GM23248 (cell line): ENCODE measurements around the gene RNF14.

Experiments used
- EZH2 ChIP-seq: fragments of 200-600 bp; sonication (generic); IDR thresholded peaks from 2 replicates; pipeline ENCODE4 v1.6.1; 2018; ENCODE audit warnings: antibody characterized with exemption, mild to moderate bottlenecking; ENCODE audit not compliant: insufficient read depth, poor library complexity, severe bottlenecking
- EZH2phosphoT487 ChIP-seq: fragments of 200-600 bp; sonication (generic); IDR thresholded peaks from 2 replicates; pipeline ENCODE4 v1.6.1; 2018; ENCODE audit warnings: antibody characterized with exemption, moderate library complexity, mild to moderate bottlenecking, low read depth; ENCODE audit not compliant: insufficient read depth

DNA sequence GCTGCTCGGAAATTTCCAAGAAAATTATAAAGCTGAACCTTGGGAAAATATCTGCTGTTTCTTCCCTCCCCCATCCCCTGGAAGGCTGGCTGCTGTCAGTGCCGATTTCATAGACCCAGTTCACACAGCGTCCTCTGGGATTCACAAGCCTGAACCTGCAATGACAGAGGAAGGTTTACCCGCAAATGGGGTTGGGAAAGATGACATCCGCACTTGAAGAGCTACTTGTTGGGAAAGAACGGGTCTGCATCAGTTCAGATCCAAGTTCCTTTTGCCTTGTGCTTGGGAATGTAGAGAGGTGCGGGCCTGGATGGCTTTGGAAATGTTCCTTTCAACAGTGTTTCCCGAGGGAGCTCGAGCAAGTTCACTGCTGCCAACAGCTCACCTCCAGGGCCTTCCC lies 24.8 kb upstream of the RNF14 start:
- TF ChIP-seq EZH2 (no peak), EZH2phosphoT487 (no peak)
